Measurements from ENCODE around the gene ERN1. TPM values are rescaled to one million over a fixed set of nuclear protein-coding genes. Genes with fewer than 3 reads are reported as not detected.

ERN1 gene
- total and polyA plus RNA-seq, 4 donors, result 4.0 to 6.9 (median 5.9) TPM

DNA sequence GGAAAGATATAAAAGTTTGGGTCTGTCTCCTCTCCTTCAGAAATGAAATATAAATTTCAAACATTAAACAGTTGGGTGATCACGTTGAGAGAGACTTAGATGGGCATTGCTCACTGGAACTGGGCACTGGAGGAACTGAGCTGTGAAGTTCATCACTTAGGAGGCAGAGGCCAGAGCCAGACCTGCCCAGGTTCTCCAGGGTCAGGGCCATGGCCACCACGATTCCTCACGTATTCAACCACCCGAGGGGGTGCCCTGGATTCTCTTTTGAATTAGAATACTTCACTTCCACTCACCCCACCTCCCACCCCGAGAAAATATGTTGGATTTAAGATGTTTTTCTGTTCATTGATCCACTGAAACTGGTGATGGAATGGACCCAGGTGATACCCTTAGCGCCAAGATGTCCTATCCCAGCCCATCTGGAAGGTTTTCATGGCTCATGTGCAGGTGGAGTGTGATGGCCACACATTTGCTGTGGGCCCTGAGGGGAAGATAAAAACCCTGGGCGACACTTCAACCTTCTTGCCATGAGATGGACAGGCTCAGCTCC is 125.7 kb downstream of the ERN1 start:
- Histone ChIP-seq H3K27ac (ENCODE audit: low read depth, low read length) (no peak overlapping the region), H3K4me3 (ENCODE audit: low read depth, low read length) (no peak overlapping the region)
- WGBS (ENCODE audit: insufficient coverage), result 90% methylated on average over 3 of the region's 7 CpGs

DNA sequence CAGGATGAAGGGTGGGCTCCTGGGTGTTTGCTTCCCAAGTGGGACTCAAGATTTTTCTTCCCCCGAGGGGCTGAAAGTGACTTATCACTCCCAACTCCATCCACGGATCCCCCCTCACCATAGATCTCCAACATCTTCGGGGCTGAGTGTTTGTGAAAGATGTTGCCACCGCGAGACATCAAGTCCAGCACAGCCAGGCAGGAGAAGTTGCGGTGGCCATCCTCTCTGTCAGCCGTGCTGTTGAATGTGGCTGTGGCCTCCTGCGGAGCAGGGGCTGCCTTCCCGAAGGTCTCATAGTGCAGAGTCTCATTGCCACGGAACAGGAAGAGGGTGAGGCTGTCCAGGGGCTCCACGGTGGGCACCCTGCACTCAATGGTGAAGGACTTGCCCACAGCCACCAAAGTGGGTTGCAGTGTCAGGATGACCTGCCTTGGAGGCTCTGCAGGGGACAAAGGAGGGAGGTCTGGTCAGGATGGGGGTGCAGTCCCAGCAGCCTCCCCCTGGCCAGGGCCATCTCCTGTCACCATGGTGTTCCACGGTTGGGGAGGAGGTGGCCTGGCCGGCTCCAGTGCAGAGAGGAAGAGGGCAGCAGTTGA is 126.3 kb downstream of the ERN1 start:
- peaks cover 9% of the 10 kb centered on the region for H3K36me3 ChIP-seq (ENCODE audit: control insufficient read depth, insufficient read depth, low read length)
- DNase-seq (ENCODE audit: low read depth in 4 of 6, low spot score in 6 of 6), result no peak
- no peaks in the 10 kb centered on the region for H3K9me3 ChIP-seq (ENCODE audit: control insufficient read depth, insufficient read depth, low read length)
- 91% methylated on average over 11 of the region's 13 CpGs for WGBS (ENCODE audit: insufficient coverage)
- H3K27ac ChIP-seq (ENCODE audit: low read depth, low read length), result no peak overlapping the region
- H3K4me1 ChIP-seq (ENCODE audit: control insufficient read depth, insufficient read depth, low read length), result peaks cover 43% of the 10 kb centered on the region
- no peak overlapping the region for H3K4me3 ChIP-seq (ENCODE audit: low read depth, low read length)
- H3K27me3 ChIP-seq (ENCODE audit: control insufficient read depth, insufficient read depth, low read length), result no peaks in the 10 kb centered on the region

More for the DNA sequence above, 125.7 kb downstream of the ERN1 start:
- DNase-seq (ENCODE audit: low read depth in 4 of 6, low spot score in 6 of 6), result no peak
- Histone ChIP-seq H3K4me1 (ENCODE audit: control insufficient read depth, insufficient read depth, low read length) (peaks cover 39% of the 10 kb centered on the region), H3K9me3 (ENCODE audit: control insufficient read depth, insufficient read depth, low read length) (no peaks in the 10 kb centered on the region), H3K27me3 (ENCODE audit: control insufficient read depth, insufficient read depth, low read length) (no peaks in the 10 kb centered on the region), H3K36me3 (ENCODE audit: control insufficient read depth, insufficient read depth, low read length) (peaks cover 9% of the 10 kb centered on the region)

DNA sequence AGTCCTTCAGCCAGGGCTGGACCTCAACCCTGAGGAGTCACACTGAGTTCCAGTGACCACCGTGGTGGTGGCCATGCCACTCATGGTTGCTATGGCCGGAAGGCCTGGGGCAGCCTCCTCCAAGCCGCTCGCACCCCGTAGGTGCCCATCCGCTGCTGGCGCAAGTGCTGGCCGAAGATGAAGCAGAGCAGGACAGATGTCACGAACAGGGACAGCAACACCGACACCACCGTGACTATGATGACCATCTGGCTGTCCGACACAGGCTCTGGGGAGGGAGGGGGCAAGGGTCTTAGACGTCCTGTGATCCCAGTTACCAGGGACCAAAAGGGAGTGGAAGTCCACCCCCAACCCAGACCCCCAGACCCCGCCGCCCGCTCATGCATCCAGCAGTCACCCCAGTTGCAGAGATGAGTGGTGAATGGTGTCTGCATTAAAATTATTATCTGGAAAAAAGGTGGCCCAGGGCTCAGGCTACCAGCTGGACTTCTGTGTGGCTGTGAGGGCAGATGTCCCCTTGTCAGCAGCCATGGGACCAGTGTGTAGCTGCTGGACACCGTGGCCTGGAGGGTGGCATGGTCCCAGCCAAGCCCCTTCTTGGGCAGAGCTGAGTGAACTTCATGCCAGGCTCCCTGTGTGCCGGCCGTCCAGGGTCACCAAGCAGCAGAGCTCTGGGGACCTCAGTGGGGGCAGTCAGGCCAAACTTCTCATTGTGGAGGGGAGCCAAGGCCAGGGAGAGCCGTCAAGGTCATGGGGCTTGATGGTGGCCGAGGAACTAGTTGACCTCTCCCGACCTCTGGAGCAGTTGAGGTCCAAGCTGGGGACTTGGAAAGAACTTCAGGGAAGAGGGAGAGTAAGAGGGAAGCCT is 127.1 kb downstream of the ERN1 start:
- Histone ChIP-seq H3K4me3 (ENCODE audit: low read depth, low read length) (no peak overlapping the region), H3K4me1 (ENCODE audit: control insufficient read depth, insufficient read depth, low read length) (peaks cover 45% of the 10 kb centered on the region), H3K9me3 (ENCODE audit: control insufficient read depth, insufficient read depth, low read length) (no peaks in the 10 kb centered on the region), H3K36me3 (ENCODE audit: control insufficient read depth, insufficient read depth, low read length) (peaks cover 9% of the 10 kb centered on the region), H3K27me3 (ENCODE audit: control insufficient read depth, insufficient read depth, low read length) (no peaks in the 10 kb centered on the region), H3K27ac (ENCODE audit: low read depth, low read length) (no peak overlapping the region)
- WGBS (ENCODE audit: insufficient coverage), result 90% methylated on average over 17 of the region's 22 CpGs
- DNase-seq (ENCODE audit: low read depth in 4 of 6, low spot score in 6 of 6), result no peak

DNA sequence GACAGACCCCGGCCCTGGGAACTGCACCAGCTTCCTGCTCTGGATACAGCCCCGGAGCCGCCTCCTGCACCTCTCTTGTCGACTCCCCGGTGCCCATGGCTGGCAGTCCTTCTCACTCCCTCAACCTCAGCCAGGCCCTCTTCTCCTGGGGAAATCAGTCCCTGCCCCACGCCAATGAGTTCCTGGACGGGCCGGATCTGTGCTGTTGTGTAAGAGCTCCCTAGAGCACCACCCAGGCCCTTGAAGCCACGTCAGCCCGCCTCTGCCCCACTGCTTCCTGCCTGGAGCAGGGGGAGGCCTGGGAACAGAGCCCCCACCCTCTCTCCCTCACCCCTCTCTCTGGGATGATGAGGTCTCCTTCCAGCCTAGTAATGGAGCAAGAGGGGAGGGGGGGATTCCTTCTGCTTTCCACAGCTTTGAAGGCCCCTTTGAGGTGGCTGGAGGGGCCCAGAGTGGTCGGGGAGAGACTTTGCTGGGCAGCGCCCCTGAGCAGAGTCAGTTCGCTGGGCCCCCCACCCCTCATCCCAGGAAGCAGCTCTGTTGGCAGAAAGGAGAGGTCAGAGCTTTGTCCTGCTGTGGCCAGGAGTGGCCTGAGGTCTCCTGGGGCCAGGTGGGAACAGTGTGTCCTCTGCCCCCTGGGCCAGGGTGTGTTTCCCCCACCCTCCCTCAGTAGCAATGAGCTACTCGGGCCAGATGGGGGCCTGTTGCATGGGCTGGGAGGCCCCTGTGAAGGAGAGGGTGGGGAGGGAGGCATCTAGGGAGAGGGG is 128.0 kb downstream of the ERN1 start:
- Histone ChIP-seq H3K4me1 (ENCODE audit: control insufficient read depth, insufficient read depth, low read length) (peaks cover 45% of the 10 kb centered on the region), H3K36me3 (ENCODE audit: control insufficient read depth, insufficient read depth, low read length) (peaks cover 9% of the 10 kb centered on the region), H3K27me3 (ENCODE audit: control insufficient read depth, insufficient read depth, low read length) (peaks cover 3% of the 10 kb centered on the region), H3K4me3 (ENCODE audit: low read depth, low read length) (no peak overlapping the region), H3K9me3 (ENCODE audit: control insufficient read depth, insufficient read depth, low read length) (no peaks in the 10 kb centered on the region), H3K27ac (ENCODE audit: low read depth, low read length) (no peak overlapping the region)
- WGBS (ENCODE audit: insufficient coverage), result 76% methylated on average over 5 of the region's 14 CpGs
- DNase-seq (ENCODE audit: low read depth in 4 of 6, low spot score in 6 of 6), result no peak

DNA sequence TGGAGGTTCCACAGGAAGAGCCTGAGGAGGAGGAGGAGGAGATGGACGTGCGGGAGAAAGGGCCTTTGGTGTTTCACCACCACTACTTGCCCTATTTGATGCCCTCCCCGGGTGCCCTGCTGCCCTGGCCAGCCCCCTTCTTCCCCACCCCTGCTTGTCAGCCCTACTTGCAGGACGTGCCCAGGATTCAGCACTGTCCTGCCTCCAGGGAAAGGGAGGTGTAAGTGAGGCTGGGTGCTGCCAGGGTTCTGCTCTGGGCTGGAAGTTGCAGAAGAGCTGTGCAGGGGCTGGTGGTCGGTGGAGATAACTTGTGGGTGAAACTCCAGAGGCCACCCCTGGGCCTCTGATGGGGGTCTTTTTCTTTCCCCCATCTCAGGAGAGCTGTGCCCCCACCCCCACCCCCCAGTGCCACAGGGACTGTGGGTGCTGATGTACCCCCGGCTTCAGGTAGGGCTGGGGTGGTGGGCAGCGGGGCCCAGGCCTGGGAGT is 128.8 kb downstream of the ERN1 start:
- Histone ChIP-seq H3K4me3 (ENCODE audit: low read depth, low read length) (no peak overlapping the region), H3K9me3 (ENCODE audit: control insufficient read depth, insufficient read depth, low read length) (no peaks in the 10 kb centered on the region), H3K36me3 (ENCODE audit: control insufficient read depth, insufficient read depth, low read length) (peaks cover 9% of the 10 kb centered on the region), H3K27ac (ENCODE audit: low read depth, low read length) (no peak overlapping the region), H3K4me1 (ENCODE audit: control insufficient read depth, insufficient read depth, low read length) (peaks cover 38% of the 10 kb centered on the region), H3K27me3 (ENCODE audit: control insufficient read depth, insufficient read depth, low read length) (peaks cover 3% of the 10 kb centered on the region)
- no peak for DNase-seq (ENCODE audit: low read depth in 4 of 6, low spot score in 6 of 6)
- WGBS (ENCODE audit: insufficient coverage), result no CpG with 5 or more reads among the region's 7 CpGs

DNA sequence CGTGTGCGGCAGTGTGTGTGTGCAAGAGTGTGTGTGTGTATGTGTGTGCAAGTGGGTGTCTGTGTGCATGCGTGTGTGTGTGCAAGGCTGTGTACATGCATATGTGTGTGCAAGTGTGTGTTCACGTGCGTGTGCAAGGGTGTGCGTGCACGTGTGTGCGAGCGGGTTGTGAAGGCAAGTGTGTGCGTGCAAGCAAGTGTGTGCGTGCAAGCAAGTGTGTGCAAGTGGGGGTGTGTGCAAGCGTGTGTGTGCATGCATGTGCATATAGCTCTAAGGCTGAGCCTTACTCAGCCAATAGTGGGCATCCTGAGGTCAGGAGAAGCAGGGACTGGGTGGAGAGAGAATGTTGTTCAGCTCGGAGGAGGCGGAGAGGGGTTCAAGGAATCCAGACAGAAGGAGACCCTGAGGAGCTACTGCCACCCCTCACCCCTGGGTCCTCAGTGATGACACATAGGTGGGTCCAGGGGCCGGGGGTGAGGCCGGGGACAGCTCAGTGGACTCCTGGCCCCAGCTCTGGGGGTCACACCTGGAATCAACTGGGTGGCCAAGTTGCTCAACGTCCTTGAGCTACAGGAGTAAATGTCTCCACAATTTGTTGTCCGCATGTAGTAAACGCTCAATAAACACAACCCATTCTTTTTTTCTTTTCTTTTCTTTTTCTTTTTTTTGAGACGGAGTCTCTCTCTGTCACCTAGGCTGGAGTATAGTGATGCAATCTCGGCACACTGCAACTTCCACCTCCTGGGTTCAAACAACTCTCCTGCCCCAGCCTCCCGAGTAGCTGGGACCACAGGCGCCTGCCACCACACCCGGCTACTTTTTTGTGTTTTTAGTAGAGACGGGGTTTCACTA is 130.0 kb downstream of the ERN1 start:
- peaks cover 9% of the 10 kb centered on the region for H3K36me3 ChIP-seq (ENCODE audit: control insufficient read depth, insufficient read depth, low read length)
- H3K4me3 ChIP-seq (ENCODE audit: low read depth, low read length), result no peak overlapping the region
- 93% methylated on average over 21 of the region's 25 CpGs for WGBS (ENCODE audit: insufficient coverage)
- no peak overlapping the region for H3K27ac ChIP-seq (ENCODE audit: low read depth, low read length)
- H3K27me3 ChIP-seq (ENCODE audit: control insufficient read depth, insufficient read depth, low read length), result peaks cover 3% of the 10 kb centered on the region
- H3K4me1 ChIP-seq (ENCODE audit: control insufficient read depth, insufficient read depth, low read length), result peaks cover 31% of the 10 kb centered on the region
- no peak for DNase-seq (ENCODE audit: low read depth in 4 of 6, low spot score in 6 of 6)
- no peaks in the 10 kb centered on the region for H3K9me3 ChIP-seq (ENCODE audit: control insufficient read depth, insufficient read depth, low read length)

DNA sequence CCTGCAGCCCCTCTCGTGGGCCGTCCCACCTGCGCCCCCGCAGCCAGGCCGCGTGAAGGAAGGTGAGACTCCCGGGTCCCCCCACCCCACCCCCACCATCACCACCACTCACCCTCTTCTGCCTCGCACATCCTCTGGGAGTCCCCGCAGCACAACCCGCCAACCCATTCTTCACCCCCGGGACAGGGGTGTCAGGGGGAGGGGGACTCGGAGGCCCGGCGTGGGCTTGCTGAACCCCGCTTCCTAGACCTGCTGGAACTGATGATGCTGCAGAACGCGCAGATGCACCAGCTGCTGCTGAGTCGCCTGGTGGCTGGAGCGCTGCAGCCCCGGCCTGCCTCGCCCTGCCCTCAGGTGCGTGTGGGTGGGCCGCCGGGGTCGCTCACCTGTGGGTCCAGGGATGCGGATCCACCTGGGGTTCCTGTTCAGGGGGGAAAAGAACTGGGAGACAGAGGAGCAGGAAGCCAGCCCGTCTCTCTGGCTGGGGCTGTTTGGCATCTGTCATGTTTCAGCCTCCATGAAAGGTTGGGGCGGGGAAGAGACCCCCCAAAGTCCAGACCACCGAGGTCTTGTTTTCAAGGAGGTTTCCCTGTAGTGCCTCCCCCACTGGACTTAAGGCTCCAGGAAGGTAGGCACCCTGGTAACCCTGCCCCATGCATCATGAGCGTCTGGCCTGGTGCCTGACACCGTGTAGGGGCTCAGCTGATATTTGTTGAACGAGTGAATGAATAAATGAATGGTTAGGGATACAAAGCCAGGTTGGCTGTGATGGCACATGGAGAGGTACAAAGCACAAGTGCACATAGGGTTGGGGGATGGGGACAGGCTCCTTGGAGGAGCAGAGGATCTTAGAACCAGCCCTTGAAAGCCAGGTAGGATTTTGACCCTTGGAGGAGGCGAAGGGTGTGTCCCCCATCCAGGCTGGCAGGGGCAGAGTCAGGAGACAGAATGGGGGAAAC is 130.9 kb downstream of the ERN1 start:
- H3K4me3 ChIP-seq (ENCODE audit: low read depth, low read length), result peak overlapping the region; percentile 67
- peaks cover 9% of the 10 kb centered on the region for H3K36me3 ChIP-seq (ENCODE audit: control insufficient read depth, insufficient read depth, low read length)
- no peaks in the 10 kb centered on the region for H3K9me3 ChIP-seq (ENCODE audit: control insufficient read depth, insufficient read depth, low read length)
- peaks cover 31% of the 10 kb centered on the region for H3K4me1 ChIP-seq (ENCODE audit: control insufficient read depth, insufficient read depth, low read length)
- DNase-seq (ENCODE audit: low read depth in 4 of 6, low spot score in 6 of 6), result peak in 1 of 6 donors; percentile 38
- peaks cover 3% of the 10 kb centered on the region for H3K27me3 ChIP-seq (ENCODE audit: control insufficient read depth, insufficient read depth, low read length)
- H3K27ac ChIP-seq (ENCODE audit: low read depth, low read length), result no peak overlapping the region
- WGBS (ENCODE audit: insufficient coverage), result 20% methylated on average over 30 of the region's 33 CpGs

DNA sequence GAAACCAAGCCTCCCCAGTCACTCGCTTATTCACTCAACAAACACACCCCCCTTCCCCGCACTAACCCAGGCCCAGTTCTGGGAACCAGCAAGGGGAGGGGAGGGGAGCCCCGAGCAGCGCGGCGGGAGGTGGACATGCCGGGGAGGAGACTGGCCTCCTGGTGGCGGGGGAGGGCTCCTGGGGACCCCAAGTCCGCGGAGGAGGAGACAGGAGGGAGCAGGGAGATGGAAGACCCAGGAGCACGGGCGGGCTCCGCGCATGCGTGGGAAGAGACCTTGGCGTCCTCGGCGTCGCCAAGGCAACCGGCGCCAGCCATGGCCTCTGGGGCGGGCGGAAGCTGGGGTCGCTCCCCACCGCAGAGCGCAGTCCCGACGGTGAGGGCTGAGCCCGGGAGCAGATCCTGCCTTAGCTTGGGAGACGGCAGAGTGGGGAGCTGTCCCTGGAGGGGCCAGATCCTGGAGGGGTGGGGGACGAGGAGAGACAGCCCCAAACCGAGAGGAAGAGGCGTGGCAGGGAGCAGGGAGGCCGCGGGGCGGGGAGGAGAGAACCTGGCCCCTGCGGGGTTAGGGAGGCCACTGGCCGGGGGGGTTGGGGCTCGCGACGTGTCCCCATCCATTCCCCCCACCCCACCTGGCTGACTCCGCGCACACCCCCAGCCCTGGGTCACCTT is 131.8 kb downstream of the ERN1 start, which contains the start of gene PRR29:
PRR29 (plus strand) TSS at position 302 of the 671 bp plus-strand sequence; CDS start at position 316, 14 bp downstream.
- peak within 1 kb of the TSS; percentile 67 for H3K4me3 ChIP-seq (ENCODE audit: low read depth, low read length)
- H3K27ac ChIP-seq (ENCODE audit: low read depth, low read length), result no peak within 1 kb of the TSS
- H3K4me1 ChIP-seq (ENCODE audit: control insufficient read depth, insufficient read depth, low read length), result peaks cover 31% of the 10 kb centered on the region
- 0% methylated on average over 41 of the region's 43 CpGs for WGBS (ENCODE audit: insufficient coverage)
- H3K36me3 ChIP-seq (ENCODE audit: control insufficient read depth, insufficient read depth, low read length), result peaks cover 9% of the 10 kb centered on the region
- H3K27me3 ChIP-seq (ENCODE audit: control insufficient read depth, insufficient read depth, low read length), result peaks cover 6% of the 10 kb centered on the region
- no peaks in the 10 kb centered on the region for H3K9me3 ChIP-seq (ENCODE audit: control insufficient read depth, insufficient read depth, low read length)
- peak; percentile 54 to 95 (median 68) for DNase-seq (ENCODE audit: low read depth in 4 of 6, low spot score in 6 of 6)
